Neural progenitor cell (in vitro differentiated cells): ENCODE data around the gene FHDC1. TPM values are rescaled to one million over a fixed set of nuclear protein-coding genes. Genes with fewer than 3 reads are reported as not detected.
A peak's percentile ranks its signal among the peaks of the same experiment; 100 is the strongest.

ENCODE experiments used
- DNase-seq: peaks from one replicate; pipeline ENCODE4 v3.0.0-alpha.2; 2016; ENCODE audit warnings: low spot score
- H2AFZ ChIP-seq: fragments of 200-600 bp; sonication (generic); replicated peaks from 2 replicates; pipeline ENCODE4 v1.6.1; 2016; ENCODE audit warnings: antibody characterized with exemption
- H3F3A ChIP-seq: fragments of 200-600 bp; sonication (generic); 2 replicates; pipeline ENCODE4 v1.6.1; 2016; ENCODE audit warnings: antibody characterized with exemption, low read depth
- H3K27ac ChIP-seq: fragments of 200-600 bp; sonication (generic); 2 replicates; pipeline ENCODE4 v1.5.1; 2016; ENCODE audit warnings: mild to moderate bottlenecking
- H3K27me3 ChIP-seq: fragments of 200-600 bp; sonication (generic); 2 replicates; pipeline ENCODE4 v1.6.1; 2016; ENCODE audit warnings: mild to moderate bottlenecking, moderate library complexity
- H3K36me3 ChIP-seq: fragments of 200-600 bp; sonication (generic); 2 replicates; pipeline ENCODE4 v1.5.1; 2016
- H3K4me1 ChIP-seq: fragments of 200-600 bp; sonication (generic); 2 replicates; pipeline ENCODE4 v1.6.1; 2016; ENCODE audit warnings: mixed run types
- H3K4me2 ChIP-seq: fragments of 200-600 bp; sonication (generic); 2 replicates; pipeline ENCODE4 v1.6.1; 2016
- H3K4me3 ChIP-seq: fragments of 200-600 bp; sonication (generic); 2 replicates; pipeline ENCODE4 v1.5.1; 2016
- H3K79me2 ChIP-seq: fragments of 200-600 bp; sonication (generic); 2 replicates; pipeline ENCODE4 v1.6.1; 2016; ENCODE audit warnings: low read depth
- H3K9ac ChIP-seq: fragments of 200-600 bp; sonication (generic); 2 replicates; pipeline ENCODE4 v1.6.1; 2016
- H3K9me3 ChIP-seq: fragments of 200-600 bp; sonication (generic); 2 replicates; pipeline ENCODE4 v1.5.1; 2016; ENCODE audit warnings: low read depth
- H4K20me1 ChIP-seq: fragments of 200-600 bp; sonication (generic); 2 replicates; pipeline ENCODE4 v1.6.1; 2016; ENCODE audit warnings: low read depth
- H3K27ac Mint-ChIP-seq: 3 replicates; pipeline ENCODE4 v1.8.0; 2021; ENCODE audit warnings: mixed read lengths
- H3K27me3 Mint-ChIP-seq: 2 replicates; pipeline ENCODE4 v1.8.0; 2022; ENCODE audit warnings: low read depth, mild to moderate bottlenecking, inconsistent platforms, moderate library complexity, mixed read lengths; ENCODE audit not compliant: insufficient read depth
- H3K36me3 Mint-ChIP-seq: 3 replicates; pipeline ENCODE4 v1.8.0; 2021; ENCODE audit warnings: mixed read lengths
- H3K4me1 Mint-ChIP-seq: 3 replicates; pipeline ENCODE4 v1.8.0; 2021; ENCODE audit warnings: mixed read lengths
- H3K4me3 Mint-ChIP-seq: 3 replicates; pipeline ENCODE4 v1.8.0; 2021; ENCODE audit warnings: mild to moderate bottlenecking, moderate library complexity, mixed read lengths
- H3K9me3 Mint-ChIP-seq: 3 replicates; pipeline ENCODE4 v1.8.0; 2020; ENCODE audit warnings: mixed read lengths
- EZH2 ChIP-seq: fragments of 200-600 bp; sonication (generic); IDR thresholded peaks from 2 replicates; pipeline ENCODE4 v1.6.1; 2017; ENCODE audit warnings: antibody characterized with exemption, mild to moderate bottlenecking, moderate library complexity
- EZH2phosphoT487 ChIP-seq: fragments of 200-600 bp; sonication (generic); IDR thresholded peaks from 2 replicates; pipeline ENCODE4 v1.6.1; 2017; ENCODE audit warnings: antibody characterized with exemption
- total RNA-seq: library from RNA; depleted of rRNA; stranded (reverse); fragments of >200 nt; gene quantifications from 2 replicates; pipeline ENCODE4 v1.2.3, GENCODE V29; 2015; ENCODE audit warnings: low replicate concordance
- TF ChIP-seq, protein P1 (sequence below): fragments of 200-600 bp; sonication (generic); IDR thresholded peaks from 2 replicates; pipeline ENCODE4 v1.5.1; 2017; ENCODE audit warnings: antibody characterized with exemption, mild to moderate bottlenecking

The FHDC1 gene
- total RNA-seq, 1 donor from 2014 or later: 3.0 TPM

DNA sequence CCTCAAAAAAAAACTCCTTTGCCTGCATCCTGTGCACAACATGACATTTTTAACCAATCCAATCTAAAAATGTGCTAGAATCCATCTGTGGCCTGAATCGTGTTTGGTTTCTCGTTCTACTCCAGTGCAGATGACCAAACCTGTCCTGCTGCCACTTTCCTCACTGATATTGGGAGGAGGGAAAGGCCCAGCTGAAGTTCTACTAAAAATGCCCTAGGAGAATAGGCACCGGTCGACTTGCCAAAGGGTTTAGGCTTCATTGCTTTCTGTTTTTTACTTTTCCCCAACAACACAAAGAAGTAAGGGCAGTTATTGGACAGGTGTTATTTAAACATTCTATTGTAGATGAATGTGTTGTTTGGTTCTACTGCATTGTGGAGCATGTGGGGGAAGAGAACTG is 7.8 kb upstream of the FHDC1 start:
- Histone ChIP-seq H3K79me2 (no peaks in the 10 kb centered on the region), H3K4me1 (peaks cover 17% of the 10 kb centered on the region), H3K27ac (no peak overlapping the region), H3K36me3 (no peaks in the 10 kb centered on the region), H4K20me1 (no peaks in the 10 kb centered on the region), H3K9ac (no peak overlapping the region), H3K9me3 (no peaks in the 10 kb centered on the region), H2AFZ (no peak overlapping the region), H3K27me3 (no peaks in the 10 kb centered on the region), H3F3A (no peaks in the 10 kb centered on the region), H3K4me2 (no peak overlapping the region), H3K4me3 (no peak overlapping the region)
- no peak for DNase-seq
- no peak overlapping the region for H3K27ac Mint-ChIP-seq
- peaks cover 6% of the 10 kb centered on the region for H3K9me3 Mint-ChIP-seq
- peaks cover 20% of the 10 kb centered on the region for H3K4me1 Mint-ChIP-seq
- H3K4me3 Mint-ChIP-seq: no peak overlapping the region
- TF ChIP-seq EZH2 (no peak), EZH2phosphoT487 (no peak)
- TF ChIP-seq, protein P1, sequence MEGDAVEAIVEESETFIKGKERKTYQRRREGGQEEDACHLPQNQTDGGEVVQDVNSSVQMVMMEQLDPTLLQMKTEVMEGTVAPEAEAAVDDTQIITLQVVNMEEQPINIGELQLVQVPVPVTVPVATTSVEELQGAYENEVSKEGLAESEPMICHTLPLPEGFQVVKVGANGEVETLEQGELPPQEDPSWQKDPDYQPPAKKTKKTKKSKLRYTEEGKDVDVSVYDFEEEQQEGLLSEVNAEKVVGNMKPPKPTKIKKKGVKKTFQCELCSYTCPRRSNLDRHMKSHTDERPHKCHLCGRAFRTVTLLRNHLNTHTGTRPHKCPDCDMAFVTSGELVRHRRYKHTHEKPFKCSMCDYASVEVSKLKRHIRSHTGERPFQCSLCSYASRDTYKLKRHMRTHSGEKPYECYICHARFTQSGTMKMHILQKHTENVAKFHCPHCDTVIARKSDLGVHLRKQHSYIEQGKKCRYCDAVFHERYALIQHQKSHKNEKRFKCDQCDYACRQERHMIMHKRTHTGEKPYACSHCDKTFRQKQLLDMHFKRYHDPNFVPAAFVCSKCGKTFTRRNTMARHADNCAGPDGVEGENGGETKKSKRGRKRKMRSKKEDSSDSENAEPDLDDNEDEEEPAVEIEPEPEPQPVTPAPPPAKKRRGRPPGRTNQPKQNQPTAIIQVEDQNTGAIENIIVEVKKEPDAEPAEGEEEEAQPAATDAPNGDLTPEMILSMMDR: no peak
- H3K36me3 Mint-ChIP-seq: peaks cover 3% of the 10 kb centered on the region
- H3K27me3 Mint-ChIP-seq: peaks cover 6% of the 10 kb centered on the region

DNA sequence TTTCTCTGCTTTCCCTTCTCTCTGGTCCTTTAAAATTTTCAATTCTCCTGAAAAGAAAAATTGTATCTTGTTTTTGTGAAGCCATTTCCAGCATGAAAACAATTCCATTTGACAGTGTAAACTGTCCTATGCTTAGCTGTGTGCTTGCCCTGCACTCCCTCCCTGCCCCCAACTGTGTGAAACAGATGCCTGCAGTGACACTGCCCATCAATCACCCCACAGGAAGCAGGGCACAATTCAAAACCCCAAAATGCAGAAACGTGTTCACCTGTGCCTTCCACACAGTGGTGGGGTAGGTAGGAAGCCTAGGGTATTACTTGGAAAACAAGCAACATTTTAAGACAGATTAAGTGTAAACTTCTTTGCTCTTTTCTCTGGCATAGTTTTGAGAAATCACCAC is 6.2 kb upstream of the FHDC1 start:
- H3K4me3 Mint-ChIP-seq: no peak overlapping the region
- H3K36me3 Mint-ChIP-seq: peaks cover 3% of the 10 kb centered on the region
- no peak overlapping the region for H3K27ac Mint-ChIP-seq
- H3K9ac ChIP-seq: no peak overlapping the region
- peaks cover 10% of the 10 kb centered on the region for H3K27me3 ChIP-seq
- DNase-seq: peak; percentile 18
- peaks cover 17% of the 10 kb centered on the region for H3K4me1 ChIP-seq
- H3K9me3 Mint-ChIP-seq: peaks cover 6% of the 10 kb centered on the region
- H3K27me3 Mint-ChIP-seq: peaks cover 13% of the 10 kb centered on the region
- no peaks in the 10 kb centered on the region for H3K9me3 ChIP-seq
- no peak overlapping the region for H3K27ac ChIP-seq
- no peak overlapping the region for H3K4me3 ChIP-seq
- H3K4me1 Mint-ChIP-seq: peaks cover 20% of the 10 kb centered on the region
- H3F3A ChIP-seq: peaks cover 6% of the 10 kb centered on the region
- no peaks in the 10 kb centered on the region for H4K20me1 ChIP-seq
- H3K36me3 ChIP-seq: no peaks in the 10 kb centered on the region
- no peaks in the 10 kb centered on the region for H3K79me2 ChIP-seq
- peak overlapping the region; percentile 46 for H3K4me2 ChIP-seq
- no peak for TF ChIP-seq EZH2phosphoT487
- TF ChIP-seq, protein P1: no peak
- no peak for TF ChIP-seq EZH2
- no peak overlapping the region for H2AFZ ChIP-seq

DNA sequence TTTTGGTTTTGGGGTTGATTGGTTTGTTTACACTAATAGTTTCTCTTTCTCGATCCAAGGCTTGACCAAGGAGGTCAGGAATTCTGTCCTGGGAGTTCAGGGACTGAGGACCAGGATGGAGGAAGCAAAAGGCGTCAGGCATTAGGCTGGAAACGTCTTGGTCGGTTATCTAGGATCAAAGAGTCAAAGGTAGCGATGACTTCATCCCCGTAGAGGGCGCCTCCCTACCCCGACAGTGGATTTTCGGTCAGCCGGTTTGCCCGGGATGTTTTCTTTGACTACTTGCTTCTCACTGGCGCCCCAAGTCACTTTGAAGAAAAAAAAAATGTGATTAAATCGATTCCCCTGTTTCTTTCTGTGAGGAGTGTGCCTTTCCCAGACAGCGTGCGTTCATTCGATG is 980 bp upstream of the FHDC1 start:
- Mint-ChIP-seq H3K27me3 (peaks cover 40% of the 10 kb centered on the region), H3K27ac (no peak overlapping the region), H3K4me3 (peak overlapping the region; percentile 87), H3K36me3 (peaks cover 8% of the 10 kb centered on the region), H3K9me3 (peaks cover 6% of the 10 kb centered on the region), H3K4me1 (peaks cover 23% of the 10 kb centered on the region)
- peak; percentile 49 for TF ChIP-seq EZH2phosphoT487
- TF ChIP-seq, protein P1: peak; percentile 48
- TF ChIP-seq EZH2: no peak
- no peaks in the 10 kb centered on the region for H3K9me3 ChIP-seq
- peak overlapping the region; percentile 84 for H3K4me2 ChIP-seq
- H4K20me1 ChIP-seq: peaks cover 32% of the 10 kb centered on the region
- H3K36me3 ChIP-seq: no peaks in the 10 kb centered on the region
- peaks cover 26% of the 10 kb centered on the region for H3K4me1 ChIP-seq
- peaks cover 45% of the 10 kb centered on the region for H3K27me3 ChIP-seq
- peak; percentile 76 for DNase-seq
- no peak overlapping the region for H3K27ac ChIP-seq
- no peak overlapping the region for H3K9ac ChIP-seq
- peak overlapping the region; percentile 79 for H3K4me3 ChIP-seq
- H3F3A ChIP-seq: peaks cover 32% of the 10 kb centered on the region
- peaks cover 18% of the 10 kb centered on the region for H3K79me2 ChIP-seq
- peak overlapping the region; percentile 95 for H2AFZ ChIP-seq
